ENCODE measurements around the gene AANAT. TPM values are rescaled to one million over a fixed set of nuclear protein-coding genes. Genes with fewer than 3 reads are reported as not detected.

The AANAT gene
- total RNA-seq, 3 donors from 2014 or later = not detected

DNA sequence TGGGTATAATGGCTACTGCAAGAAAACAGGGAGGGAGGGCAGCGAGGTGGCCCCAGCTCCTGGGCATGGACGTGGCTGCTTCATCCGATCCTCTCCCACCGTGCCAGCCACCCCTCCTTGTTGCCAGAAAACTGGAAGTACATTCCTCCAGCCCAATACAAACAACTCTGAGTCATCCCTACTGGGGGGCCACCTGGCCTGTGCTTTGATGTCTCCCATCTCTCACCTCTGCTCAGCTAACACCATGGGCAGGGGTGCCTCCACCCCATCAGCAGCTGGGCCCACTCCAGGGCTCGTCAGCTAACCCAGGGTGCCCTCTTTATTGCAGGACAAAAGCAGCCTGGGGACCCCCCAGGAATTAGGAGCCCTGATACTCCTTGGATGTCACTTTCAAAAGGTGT, 31.9 kb downstream of the AANAT start:
- DNase-seq (ENCODE audit: low spot score in 2 of 2) = no peak
- no peaks in the 10 kb centered on the region for H3K27me3 ChIP-seq
- H3K27ac ChIP-seq = peak overlapping the region; percentile 73 to 81
- H3K4me1 ChIP-seq = peaks cover 9 to 20% of the 10 kb centered on the region in 2 donors
- peak overlapping the region; percentile 67 to 85 (median 71) for H3K4me3 ChIP-seq
- TF ChIP-seq POLR2AphosphoS5 (IDR thresholded peaks at IDR 0.05) (no peak), POLR2A (IDR thresholded peaks at IDR 0.05) (no peak)
- TF ChIP-seq, protein P1, sequence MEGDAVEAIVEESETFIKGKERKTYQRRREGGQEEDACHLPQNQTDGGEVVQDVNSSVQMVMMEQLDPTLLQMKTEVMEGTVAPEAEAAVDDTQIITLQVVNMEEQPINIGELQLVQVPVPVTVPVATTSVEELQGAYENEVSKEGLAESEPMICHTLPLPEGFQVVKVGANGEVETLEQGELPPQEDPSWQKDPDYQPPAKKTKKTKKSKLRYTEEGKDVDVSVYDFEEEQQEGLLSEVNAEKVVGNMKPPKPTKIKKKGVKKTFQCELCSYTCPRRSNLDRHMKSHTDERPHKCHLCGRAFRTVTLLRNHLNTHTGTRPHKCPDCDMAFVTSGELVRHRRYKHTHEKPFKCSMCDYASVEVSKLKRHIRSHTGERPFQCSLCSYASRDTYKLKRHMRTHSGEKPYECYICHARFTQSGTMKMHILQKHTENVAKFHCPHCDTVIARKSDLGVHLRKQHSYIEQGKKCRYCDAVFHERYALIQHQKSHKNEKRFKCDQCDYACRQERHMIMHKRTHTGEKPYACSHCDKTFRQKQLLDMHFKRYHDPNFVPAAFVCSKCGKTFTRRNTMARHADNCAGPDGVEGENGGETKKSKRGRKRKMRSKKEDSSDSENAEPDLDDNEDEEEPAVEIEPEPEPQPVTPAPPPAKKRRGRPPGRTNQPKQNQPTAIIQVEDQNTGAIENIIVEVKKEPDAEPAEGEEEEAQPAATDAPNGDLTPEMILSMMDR (IDR thresholded peaks at IDR 0.05) = no peak
- intact Hi-C loops (cut with DNase I; ENCODE audit: low total_unique reads) = no loop called here
- H3K9me3 ChIP-seq = no peaks in the 10 kb centered on the region
- H3K36me3 ChIP-seq = no peaks in the 10 kb centered on the region

DNA sequence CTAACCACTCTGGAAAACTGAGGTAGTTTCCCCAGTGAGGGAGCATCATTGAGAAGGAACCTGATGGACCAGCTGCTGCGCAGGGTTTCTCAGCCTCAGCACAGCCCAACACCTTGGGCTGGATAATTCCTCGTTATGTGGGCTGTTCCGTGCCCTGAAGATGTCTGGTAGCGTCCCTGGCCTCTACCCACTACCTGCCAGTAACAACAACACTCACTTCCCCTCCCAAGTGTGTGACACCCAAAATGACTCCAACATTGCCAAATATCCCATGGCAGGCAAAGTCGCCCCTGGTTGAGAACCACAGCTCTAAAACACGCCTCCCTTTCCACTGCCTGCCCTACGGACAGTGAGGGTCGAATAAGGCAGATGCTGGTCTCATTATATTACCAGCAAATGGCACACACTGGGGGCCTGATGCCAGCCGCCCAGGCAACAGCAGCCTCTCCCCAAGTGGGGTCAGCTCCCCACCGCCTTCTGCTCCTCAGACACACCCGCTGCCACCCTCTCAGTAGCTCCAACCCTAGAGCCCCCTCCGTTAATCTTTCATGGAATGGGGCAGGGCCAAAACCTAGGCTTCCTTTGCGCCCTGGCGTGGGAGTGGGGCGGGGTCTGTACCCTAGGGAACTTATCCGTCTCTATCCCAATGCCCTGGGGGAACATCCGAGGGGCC, 32.8 kb downstream of the AANAT start:
- Histone ChIP-seq H3K9me3 (no peaks in the 10 kb centered on the region), H3K27me3 (no peaks in the 10 kb centered on the region), H3K27ac (peak overlapping the region; percentile 73 to 81), H3K4me3 (peak overlapping the region; percentile 67 to 85 (median 71)), H3K36me3 (no peaks in the 10 kb centered on the region), H3K4me1 (peaks cover 9 to 20% of the 10 kb centered on the region in 2 donors)
- no peak for DNase-seq (ENCODE audit: low spot score in 2 of 2)
- no peak for TF ChIP-seq POLR2AphosphoS5 (IDR thresholded peaks at IDR 0.05)
- no peak for TF ChIP-seq POLR2A (IDR thresholded peaks at IDR 0.05)
- TF ChIP-seq, protein P1 (IDR thresholded peaks at IDR 0.05) = no peak
- intact Hi-C loops (cut with DNase I; ENCODE audit: low total_unique reads) = no loop called here

DNA sequence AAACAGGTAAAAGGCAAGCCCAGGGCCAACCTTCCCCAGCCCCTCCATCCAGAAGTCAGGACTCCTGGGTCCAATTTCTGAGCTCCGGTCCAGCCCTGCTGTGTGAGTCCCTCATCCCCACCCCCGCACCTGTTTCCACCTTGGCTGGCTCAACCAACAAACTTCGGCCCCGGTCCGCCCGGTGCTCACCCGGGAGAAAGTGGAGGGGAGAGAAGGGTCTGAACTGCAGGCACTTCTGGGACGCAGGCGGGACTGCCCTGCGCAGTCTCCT, 33.3 kb downstream of the AANAT start:
- DNase-seq (ENCODE audit: low spot score in 2 of 2) = no peak
- TF ChIP-seq POLR2AphosphoS5 (IDR thresholded peaks at IDR 0.05) (no peak), POLR2A (IDR thresholded peaks at IDR 0.05) (no peak)
- TF ChIP-seq, protein P1 (IDR thresholded peaks at IDR 0.05) = no peak
- peak overlapping the region; percentile 73 to 81 for H3K27ac ChIP-seq
- H3K27me3 ChIP-seq = no peaks in the 10 kb centered on the region
- intact Hi-C loops (cut with DNase I; ENCODE audit: low total_unique reads) = no loop called here
- no peaks in the 10 kb centered on the region for H3K9me3 ChIP-seq
- peaks cover 9 to 20% of the 10 kb centered on the region in 2 donors for H3K4me1 ChIP-seq
- no peaks in the 10 kb centered on the region for H3K36me3 ChIP-seq
- peak overlapping the region; percentile 67 to 85 (median 71) for H3K4me3 ChIP-seq

DNA sequence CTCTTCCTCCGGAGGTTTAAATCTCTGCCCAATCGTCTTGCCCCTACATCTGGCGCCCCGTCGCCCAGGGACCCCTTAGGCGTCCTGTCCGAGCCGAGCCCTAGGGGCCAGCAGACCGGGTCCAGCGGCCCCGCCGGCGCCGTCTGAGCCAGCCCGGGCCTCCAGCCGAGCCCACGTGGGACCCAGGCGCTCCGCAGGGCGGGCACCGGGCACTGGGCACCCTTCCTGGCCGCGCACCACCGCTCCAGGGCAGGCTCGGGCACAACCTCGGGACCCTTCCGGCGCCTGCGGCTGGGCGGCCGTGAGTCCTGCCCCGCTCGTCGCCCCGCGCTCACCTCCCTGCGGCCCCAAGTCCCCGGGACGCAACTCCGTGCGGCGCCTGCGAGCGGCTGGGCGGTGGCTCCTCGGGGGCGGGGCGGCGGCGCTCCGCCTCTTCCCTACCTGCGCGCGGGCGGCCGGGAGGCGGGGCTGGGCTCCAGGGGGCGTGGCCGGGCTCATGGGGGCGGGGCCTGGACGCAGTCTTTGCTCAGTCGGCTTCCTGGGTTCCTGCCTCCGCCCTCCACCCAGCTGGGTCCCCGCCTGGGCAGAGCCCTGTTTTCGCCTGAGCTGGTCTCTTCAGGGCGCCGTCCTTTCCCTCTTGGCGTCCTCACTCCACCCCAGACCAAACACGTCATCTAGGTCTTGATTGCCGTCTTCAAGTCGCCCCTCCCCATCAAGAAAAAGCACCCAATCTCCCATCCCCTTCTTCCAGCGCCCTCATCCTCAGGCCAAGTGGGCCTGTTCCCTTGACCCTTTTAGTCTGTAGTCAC, 33.8 kb downstream of the AANAT start, which contains the start of gene RHBDF2:
Gene RHBDF2 (minus strand): TSS at position 406 of the 809 bp plus-strand sequence. CDS start 19,899 bp downstream, outside the sequence.
- H3K27ac ChIP-seq = peak within 1 kb of the TSS; percentile 73 to 81
- intact Hi-C loops (cut with DNase I; ENCODE audit: low total_unique reads) = no loop called here
- H3K27me3 ChIP-seq = no peaks in the 10 kb centered on the region
- TF ChIP-seq, protein P1 (IDR thresholded peaks at IDR 0.05) = no peak
- no peak for TF ChIP-seq POLR2A (IDR thresholded peaks at IDR 0.05)
- no peak for TF ChIP-seq POLR2AphosphoS5 (IDR thresholded peaks at IDR 0.05)
- peak; percentile 87 to 95 for DNase-seq (ENCODE audit: low spot score in 2 of 2)
- peak within 1 kb of the TSS; percentile 67 to 85 (median 71) for H3K4me3 ChIP-seq
- no peaks in the 10 kb centered on the region for H3K9me3 ChIP-seq
- H3K4me1 ChIP-seq = peaks cover 9 to 20% of the 10 kb centered on the region in 2 donors
- no peaks in the 10 kb centered on the region for H3K36me3 ChIP-seq

DNA sequence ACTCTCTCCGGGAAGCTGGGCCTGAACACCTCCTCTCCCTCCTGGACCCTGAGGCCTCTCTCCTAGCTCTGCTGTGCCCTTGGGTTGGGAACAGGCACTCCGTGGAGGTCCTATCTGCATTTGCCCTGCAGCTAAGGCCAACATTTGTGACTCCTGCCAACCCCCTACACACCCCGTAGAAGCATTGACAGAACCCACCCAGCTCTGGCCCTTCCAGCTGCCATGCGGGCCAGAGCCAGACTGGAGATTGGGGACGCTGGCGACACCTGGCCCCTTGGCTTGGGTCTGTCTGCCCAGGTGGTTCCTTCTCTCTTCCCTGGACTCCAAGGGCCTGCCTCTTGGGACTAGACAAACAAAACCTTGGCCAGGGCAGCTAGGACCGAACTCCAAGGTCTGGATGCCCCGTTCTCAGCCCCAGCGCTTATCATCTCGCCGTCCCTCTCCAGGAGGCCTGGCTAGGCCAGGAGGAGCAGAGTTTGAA, 34.5 kb downstream of the AANAT start:
- intact Hi-C loops (cut with DNase I; ENCODE audit: low total_unique reads) = no loop called here
- Histone ChIP-seq H3K9me3 (no peaks in the 10 kb centered on the region), H3K36me3 (no peaks in the 10 kb centered on the region), H3K4me1 (peaks cover 9 to 20% of the 10 kb centered on the region in 2 donors), H3K27me3 (no peaks in the 10 kb centered on the region), H3K4me3 (peak overlapping the region; percentile 67 to 85 (median 71)), H3K27ac (peak overlapping the region; percentile 73 to 81)
- no peak for DNase-seq (ENCODE audit: low spot score in 2 of 2)
- TF ChIP-seq POLR2AphosphoS5 (IDR thresholded peaks at IDR 0.05) (no peak), POLR2A (IDR thresholded peaks at IDR 0.05) (no peak)
- TF ChIP-seq, protein P1 (IDR thresholded peaks at IDR 0.05) = no peak
